Measurements from ENCODE around the gene EBP. TPM values are rescaled to one million over a fixed set of nuclear protein-coding genes. Genes with fewer than 3 reads are reported as not detected.
A peak's percentile ranks its signal among the peaks of the same experiment; 100 is the strongest.
"Not testable (repeated sequence)": the region's sequence is repeated elsewhere in the genome, so short reads cannot be mapped to it uniquely, and the experiment has no call there.

EBP gene
- total RNA-seq, 3 donors from 2014 or later = 20.3 to 22.0 (median 20.6) TPM

DNA sequence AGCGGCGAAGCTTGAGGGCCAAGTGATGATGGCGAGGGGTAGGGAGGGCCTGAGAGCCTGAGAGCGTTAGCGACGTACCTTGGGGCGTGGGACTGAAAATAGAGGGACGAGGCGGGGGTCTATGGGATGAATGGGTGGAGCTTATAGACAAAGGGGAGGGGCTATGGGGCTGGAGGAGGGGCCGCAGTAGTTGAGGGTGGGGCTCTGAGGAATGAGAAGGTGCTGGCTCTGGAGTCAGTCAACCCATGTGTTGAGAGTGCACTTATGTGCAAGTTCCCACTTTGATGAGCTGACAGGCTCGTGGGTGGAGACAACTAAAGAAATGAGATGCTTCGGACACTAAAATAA is 18.4 kb downstream of the EBP start:
- Histone ChIP-seq H3K9me3 (no peaks in the 10 kb centered on the region), H3K27me3 (no peaks in the 10 kb centered on the region), H3K4me3 (peak overlapping the region; percentile 62 to 70 (median 69)), H3K36me3 (no peaks in the 10 kb centered on the region), H3K27ac (peak overlapping the region; percentile 85 to 87), H3K4me1 (no peaks in the 10 kb centered on the region)
- no peak for TF ChIP-seq POLR2A (IDR thresholded peaks at IDR 0.05)
- TF ChIP-seq POLR2AphosphoS5 (IDR thresholded peaks at IDR 0.05) = no peak
- TF ChIP-seq, protein P1, sequence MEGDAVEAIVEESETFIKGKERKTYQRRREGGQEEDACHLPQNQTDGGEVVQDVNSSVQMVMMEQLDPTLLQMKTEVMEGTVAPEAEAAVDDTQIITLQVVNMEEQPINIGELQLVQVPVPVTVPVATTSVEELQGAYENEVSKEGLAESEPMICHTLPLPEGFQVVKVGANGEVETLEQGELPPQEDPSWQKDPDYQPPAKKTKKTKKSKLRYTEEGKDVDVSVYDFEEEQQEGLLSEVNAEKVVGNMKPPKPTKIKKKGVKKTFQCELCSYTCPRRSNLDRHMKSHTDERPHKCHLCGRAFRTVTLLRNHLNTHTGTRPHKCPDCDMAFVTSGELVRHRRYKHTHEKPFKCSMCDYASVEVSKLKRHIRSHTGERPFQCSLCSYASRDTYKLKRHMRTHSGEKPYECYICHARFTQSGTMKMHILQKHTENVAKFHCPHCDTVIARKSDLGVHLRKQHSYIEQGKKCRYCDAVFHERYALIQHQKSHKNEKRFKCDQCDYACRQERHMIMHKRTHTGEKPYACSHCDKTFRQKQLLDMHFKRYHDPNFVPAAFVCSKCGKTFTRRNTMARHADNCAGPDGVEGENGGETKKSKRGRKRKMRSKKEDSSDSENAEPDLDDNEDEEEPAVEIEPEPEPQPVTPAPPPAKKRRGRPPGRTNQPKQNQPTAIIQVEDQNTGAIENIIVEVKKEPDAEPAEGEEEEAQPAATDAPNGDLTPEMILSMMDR (IDR thresholded peaks at IDR 0.05) = no peak
- DNase-seq (ENCODE audit: low spot score in 2 of 2) = peak in 1 of 2 donors; percentile 35
- intact Hi-C loops (cut with DNase I; ENCODE audit: low total_unique reads) = no loop called here

- Histone ChIP-seq H3K27me3 (no peaks in the 10 kb centered on the region), H3K4me1 (no peaks in the 10 kb centered on the region), H3K36me3 (no peaks in the 10 kb centered on the region), H3K27ac (peak overlapping the region in 1 of 2 donors; percentile 85), H3K4me3 (peak overlapping the region; percentile 62 to 70 (median 69)), H3K9me3 (no peaks in the 10 kb centered on the region)
- no peak for DNase-seq (ENCODE audit: low spot score in 2 of 2)
- TF ChIP-seq POLR2AphosphoS5 (IDR thresholded peaks at IDR 0.05) (no peak), POLR2A (IDR thresholded peaks at IDR 0.05) (no peak)
- TF ChIP-seq, protein P1 (IDR thresholded peaks at IDR 0.05) = no peak
- intact Hi-C loops (cut with DNase I; ENCODE audit: low total_unique reads) = no loop called here
Observed at GRCh38 chrX:48540480-48540879, 18.9 kb downstream of the EBP start.

DNA sequence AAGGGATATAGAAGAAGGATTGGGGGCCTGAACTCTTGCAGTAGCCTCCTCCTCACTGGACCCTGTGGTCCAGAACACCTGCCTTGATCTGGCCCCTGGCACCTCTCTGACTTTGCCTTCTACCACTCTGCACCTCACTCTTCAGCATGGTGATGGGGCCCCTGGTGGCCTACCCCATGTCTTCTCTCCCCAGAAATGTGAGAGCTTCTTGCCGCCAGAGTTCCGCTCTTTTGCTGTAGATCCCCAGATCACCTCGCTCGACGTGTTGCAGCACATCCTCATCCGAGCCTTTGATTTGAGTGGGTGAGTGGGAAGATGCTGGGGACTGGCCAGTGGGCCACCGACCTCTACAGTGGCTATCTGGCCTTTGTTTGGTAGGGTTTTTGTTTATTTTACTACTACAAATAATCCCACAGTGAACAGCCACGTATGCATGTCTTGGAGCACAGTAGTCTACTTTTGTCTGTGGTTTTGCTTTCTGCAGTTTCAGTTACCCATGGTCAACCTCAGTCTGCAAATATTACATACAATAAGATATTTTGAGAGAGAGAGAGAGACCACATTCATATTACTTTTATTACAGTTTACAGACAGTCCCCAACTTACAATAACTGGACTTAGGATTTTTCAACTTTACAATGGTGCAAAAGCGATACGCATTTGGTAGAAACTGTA is 19.7 kb downstream of the EBP start:
- no peaks in the 10 kb centered on the region for H3K27me3 ChIP-seq

GRCh38 chrX:48548871-48549270 is 27.3 kb downstream of the EBP start:
- Histone ChIP-seq H3K36me3 (no peaks in the 10 kb centered on the region), H3K4me1 (no peaks in the 10 kb centered on the region), H3K4me3 (no peak overlapping the region), H3K27ac (no peak overlapping the region), H3K9me3 (no peaks in the 10 kb centered on the region), H3K27me3 (peaks cover 0 to 6% of the 10 kb centered on the region in 2 donors)
- no peak for DNase-seq (ENCODE audit: low spot score in 2 of 2)
- intact Hi-C loops (cut with DNase I; ENCODE audit: low total_unique reads) = no loop called here
- TF ChIP-seq POLR2AphosphoS5 (IDR thresholded peaks at IDR 0.05) (no peak), POLR2A (IDR thresholded peaks at IDR 0.05) (no peak)
- TF ChIP-seq, protein P1 (IDR thresholded peaks at IDR 0.05) = no peak

More for the DNA sequence above, 19.7 kb downstream of the EBP start:
- intact Hi-C loops (cut with DNase I; ENCODE audit: low total_unique reads) = no loop called here
- TF ChIP-seq POLR2A (IDR thresholded peaks at IDR 0.05) (no peak), POLR2AphosphoS5 (IDR thresholded peaks at IDR 0.05) (no peak)
- TF ChIP-seq, protein P1 (IDR thresholded peaks at IDR 0.05) = no peak
- no peaks in the 10 kb centered on the region for H3K4me1 ChIP-seq
- H3K4me3 ChIP-seq = no peak overlapping the region
- no peak for DNase-seq (ENCODE audit: low spot score in 2 of 2)
- no peaks in the 10 kb centered on the region for H3K36me3 ChIP-seq
- H3K27ac ChIP-seq = no peak overlapping the region
- H3K9me3 ChIP-seq = no peaks in the 10 kb centered on the region

- H3K27me3 ChIP-seq; H3K27ac ChIP-seq; H3K9me3 ChIP-seq; DNase-seq (ENCODE audit: low spot score in 2 of 2); H3K4me3 ChIP-seq; intact Hi-C loops (cut with DNase I; ENCODE audit: low total_unique reads); H3K4me1 ChIP-seq; H3K36me3 ChIP-seq: not testable (repeated sequence)
Observed at GRCh38 chrX:48555731-48556325, 34.2 kb downstream of the EBP start.

Measured in breast epithelium (tissue), 4 donors.